ENCODE data around the gene CNOT4. TPM values are rescaled to one million over a fixed set of nuclear protein-coding genes. Genes with fewer than 3 reads are reported as not detected.

CNOT4 gene
- total RNA-seq, 1 experiment from 2014 or later = 16.6 TPM

- CTCF ChIA-PET = no interaction called here
- Histone ChIP-seq H3K79me2 (ENCODE audit: insufficient read depth, low read length) (no peaks in the 10 kb centered on the region; the same call in 1 of the 2 replicates), H3K27ac (ENCODE audit: low read depth, low read length) (no peak overlapping the region), H2AFZ (ENCODE audit: low read depth, low read length, poor library complexity, severe bottlenecking) (no peak overlapping the region), H3K9me2 (ENCODE audit: insufficient read depth) (no peaks in the 10 kb centered on the region), H3K36me3 (ENCODE audit: control insufficient read depth in 1 of 2, insufficient read depth in 2 of 2, low read length in 2 of 2) (peaks cover 3 to 7% of the 10 kb centered on the region in 2 experiments; a peak in 2 of 4 replicates), H4K20me1 (ENCODE audit: insufficient read depth) (peaks cover 8% of the 10 kb centered on the region; the same call in 1 of the 2 replicates), H3K4me1 (ENCODE audit: control insufficient read depth in 1 of 2, insufficient read depth in 2 of 2, low read length in 2 of 2) (no peaks in the 10 kb centered on the region), H3K4me3 (replicated peaks in 1 of 2; ENCODE audit: low read depth in 1 of 2, low read length in 2 of 2) (no peak overlapping the region), H3K9me3 (ENCODE audit: control insufficient read depth in 1 of 2, insufficient read depth in 1 of 2, low read depth in 1 of 2, low read length in 2 of 2) (no peaks in the 10 kb centered on the region), H3K4me2 (ENCODE audit: low read length) (no peak overlapping the region), H3K27me3 (ENCODE audit: insufficient read depth, low read length) (no peaks in the 10 kb centered on the region), H3K9ac (ENCODE audit: low read length) (no peak overlapping the region)
- no peak for DNase-seq (ENCODE audit: low read depth, low spot score)
- POLR2A ChIA-PET = no interaction called here
- RAD21 ChIA-PET (ENCODE audit: low non-redundant PET in 1 of 2, low total read pairs in 2 of 2, uncharacterized antibody in 2 of 2, unreplicated experiment in 2 of 2) = no interaction called here
- no peak for TF ChIP-seq TCF7L2 (IDR thresholded peaks at IDR 0.05; ENCODE audit: borderline replicate concordance, extremely low read depth, insufficient read depth, insufficient read length)
- no peak for TF ChIP-seq EZH2phosphoT487 (IDR thresholded peaks at IDR 0.05; ENCODE audit: borderline replicate concordance)
- no peak for TF ChIP-seq JUND (IDR thresholded peaks at IDR 0.05)
- no peak for TF ChIP-seq SIN3A (IDR thresholded peaks at IDR 0.05; ENCODE audit: low read depth)
- TF ChIP-seq SP1 (IDR thresholded peaks at IDR 0.05; ENCODE audit: low read depth) = no peak
- TF ChIP-seq EZH2 (IDR thresholded peaks at IDR 0.05) = no peak
- no peak for TF ChIP-seq REST (IDR thresholded peaks at IDR 0.05; ENCODE audit: low read depth)
- intact Hi-C loops (cut with micrococcal nuclease) = no loop called here
- ATAC-seq = no peak
- BruUV-seq (replicated peaks) = no TSS peak
These were observed 119.1 kb downstream of the CNOT4 start for GRCh38 chr7:135390829-135391228.
